Left lung (tissue), 10 donors: ENCODE measurements around the gene HMOX2. TPM values are rescaled to one million over a fixed set of nuclear protein-coding genes. Genes with fewer than 3 reads are reported as not detected.

Source experiments
- ATAC-seq: fragments of 200-7000 bp; cut with Tn5 transposase; one replicate; pipeline ENCODE4 v1.9.1; 2020; ENCODE audit warnings: moderate library complexity
- DNase-seq, 4 donors: peaks; one replicate each; pipeline ENCODE4 v3.0.0-alpha.2; 2013 to 2020
- H3K27ac ChIP-seq, 2 donors: fragments of 200-600 bp; sonication (generic) in 1 of 2; one replicate each; pipeline versions ENCODE4 v1.5.0 to v1.8.0; 2020 to 2021
- H3K27me3 ChIP-seq, 2 donors: fragments of 200-600 bp; sonication (generic) in 1 of 2; one replicate each; pipeline versions ENCODE4 v1.5.0 to v1.8.0; 2020 to 2021
- H3K36me3 ChIP-seq, 2 donors: fragments of 200-600 bp; sonication (generic) in 1 of 2; one replicate each; pipeline versions ENCODE4 v1.5.0 to v1.8.0; 2020 to 2021
- H3K4me1 ChIP-seq, 2 donors: fragments of 200-600 bp; one replicate each; pipeline ENCODE4 v1.8.0; 2021
- H3K4me3 ChIP-seq, 2 donors: fragments of 200-600 bp; sonication (generic) in 1 of 2; one replicate each; pipeline versions ENCODE4 v1.5.0 to v1.8.0; 2020 to 2021; ENCODE audit warnings: mild to moderate bottlenecking in 1 of 2
- H3K9me3 ChIP-seq, 2 donors: fragments of 200-600 bp; sonication (generic) in 1 of 2; one replicate each; pipeline versions ENCODE4 v1.5.0 to v1.8.0; 2020 to 2021
- CTCF ChIP-seq, 2 donors: fragments of 200-600 bp; sonication (generic) in 1 of 2; IDR thresholded peaks; one replicate each; pipeline versions ENCODE4 v1.5.0 to v1.8.0; 2021; ENCODE audit warnings: antibody characterized with exemption in 2 of 2
- intact Hi-C, 2 donors: fragments of 100-400 bp; cut with DNase I; formaldehyde crosslinking; loops; one replicate each; pipeline versions ENCODE4 v1.11.2 to v1.14.2; 2022
- polyA plus RNA-seq, 6 donors: library from polyadenylated mRNA; unstranded; fragments of 120-200 nt; gene quantifications; one replicate each; pipeline ENCODE4 v1.2.1, GENCODE V29; 2013; ENCODE audit not compliant: insufficient read length in 6 of 6
- total RNA-seq, 2 donors: library from RNA; stranded (reverse); fragmentation: NEBNext Ultra II Directional; extraction: Animal tissue kit (Norgen Biotek cat#: 25700); gene quantifications; one replicate each; pipeline ENCODE4 v1.2.1, GENCODE V29; 2021
- donor health status: DM: no; HTN: yes; CAD: no.
- donor health status: DM: no; HTN: no; CAD: no.

Gene HMOX2
- total and polyA plus RNA-seq, 8 donors = 36.2 to 52.1 (median 39.5) TPM

- DNase-seq = no peak
- no peaks in the 10 kb centered on the region for H3K9me3 ChIP-seq
- no peak for ATAC-seq
- H3K27ac ChIP-seq = no peak overlapping the region
- no peak overlapping the region for H3K4me3 ChIP-seq
- intact Hi-C loops = no loop called here
- peaks cover 0 to 51% of the 10 kb centered on the region in 2 donors for H3K36me3 ChIP-seq
- H3K27me3 ChIP-seq = no peaks in the 10 kb centered on the region
- peaks cover 4 to 16% of the 10 kb centered on the region in 2 donors for H3K4me1 ChIP-seq
- TF ChIP-seq CTCF (IDR thresholded peaks at IDR 0.05) = no peak
Measured at GRCh38 chr16:4431023-4431422, 45.2 kb upstream of the HMOX2 start.

- DNase-seq (no peak), ATAC-seq (no peak)
- H3K4me1 ChIP-seq = no peaks in the 10 kb centered on the region
- H3K4me3 ChIP-seq = no peak overlapping the region
- H3K36me3 ChIP-seq = peaks cover 0 to 74% of the 10 kb centered on the region in 2 donors
- H3K27me3 ChIP-seq = no peaks in the 10 kb centered on the region
- no peaks in the 10 kb centered on the region for H3K9me3 ChIP-seq
- intact Hi-C loops = no loop called here
- H3K27ac ChIP-seq = no peak overlapping the region
- TF ChIP-seq CTCF (IDR thresholded peaks at IDR 0.05) = no peak
Measured at GRCh38 chr16:4433228-4433627, 43.0 kb upstream of the HMOX2 start.

GRCh38 chr16:4433914-4434787 lies 42.0 kb upstream of the HMOX2 start:
- Histone ChIP-seq H3K4me1 (no peaks in the 10 kb centered on the region), H3K9me3 (no peaks in the 10 kb centered on the region), H3K36me3 (peaks cover 0 to 80% of the 10 kb centered on the region in 2 donors), H3K4me3 (no peak overlapping the region), H3K27ac (no peak overlapping the region), H3K27me3 (no peaks in the 10 kb centered on the region)
- DNase-seq = no peak
- TF ChIP-seq CTCF (IDR thresholded peaks at IDR 0.05) = no peak
- intact Hi-C loops = no loop called here
- ATAC-seq = no peak

- no peak overlapping the region for H3K27ac ChIP-seq
- H3K9me3 ChIP-seq = no peaks in the 10 kb centered on the region
- no peaks in the 10 kb centered on the region for H3K27me3 ChIP-seq
- ATAC-seq = no peak
- H3K4me3 ChIP-seq = no peak overlapping the region
- TF ChIP-seq CTCF (IDR thresholded peaks at IDR 0.05) = no peak
- intact Hi-C loops = no loop called here
- no peak for DNase-seq
- no peaks in the 10 kb centered on the region for H3K4me1 ChIP-seq
- H3K36me3 ChIP-seq = peaks cover 0 to 91% of the 10 kb centered on the region in 2 donors
Measured at GRCh38 chr16:4435337-4436067, 40.7 kb upstream of the HMOX2 start.

- H3K27me3 ChIP-seq = no peaks in the 10 kb centered on the region
- no peak for ATAC-seq
- no peak for TF ChIP-seq CTCF (IDR thresholded peaks at IDR 0.05)
- no peaks in the 10 kb centered on the region for H3K9me3 ChIP-seq
- no peak for DNase-seq
- no peak overlapping the region for H3K27ac ChIP-seq
- H3K4me3 ChIP-seq = no peak overlapping the region
- no peaks in the 10 kb centered on the region for H3K4me1 ChIP-seq
- peaks cover 0 to 91% of the 10 kb centered on the region in 2 donors for H3K36me3 ChIP-seq
- intact Hi-C loops = no loop called here
Measured at GRCh38 chr16:4437366-4437765, 38.8 kb upstream of the HMOX2 start.
